NCI-H2171 (cell line): Measurements from ENCODE around the gene RILPL1.
"Not testable (repeated sequence)": the region's sequence is repeated elsewhere in the genome, so short reads cannot be mapped to it uniquely, and the experiment has no call there.

Source experiments
- DNase-seq: peaks from one replicate; lab custom pipeline; 2025; lab: John Stamatoyannopoulos, UW

RILPL1 gene

DNA sequence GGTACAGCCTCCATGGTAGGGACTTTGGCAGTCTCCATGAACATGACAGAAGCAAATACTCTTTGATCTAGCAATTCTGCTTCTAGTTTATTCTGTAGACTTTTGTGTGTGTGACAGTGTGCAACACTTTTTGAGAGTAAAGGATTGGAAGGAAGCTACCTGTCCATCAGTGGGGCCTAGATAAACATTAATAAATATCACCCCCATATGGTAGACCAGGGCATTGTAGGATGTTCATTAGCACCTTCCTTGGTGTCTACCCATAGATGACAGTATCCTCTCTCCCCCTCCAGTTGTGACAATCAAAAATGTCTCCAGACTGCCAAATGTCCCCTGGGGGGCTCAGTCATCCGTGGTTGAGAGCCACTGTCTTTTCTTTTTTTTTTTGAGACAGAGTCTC, 64.7 kb downstream of the RILPL1 start:
- DNase-seq: no peak

DNA sequence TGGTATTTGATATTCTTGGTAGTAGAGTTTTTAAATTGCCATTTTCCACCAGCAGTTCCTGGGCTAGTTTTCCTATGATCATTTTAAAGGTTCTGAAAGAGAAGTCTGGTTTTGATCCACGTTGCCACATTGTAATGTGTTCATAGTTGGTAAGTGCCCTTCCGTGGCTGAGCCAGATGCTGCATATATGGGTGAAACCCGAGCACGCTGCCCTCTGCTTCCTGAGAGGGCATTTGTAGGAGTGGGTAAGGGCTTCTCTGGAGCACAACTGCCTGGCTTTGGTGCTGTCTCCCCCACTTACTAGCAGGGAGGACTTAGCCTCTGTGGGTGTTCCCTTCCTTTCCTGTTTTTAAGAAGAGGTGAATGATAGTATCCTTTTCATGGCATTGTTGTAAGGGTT, 68.4 kb downstream of the RILPL1 start:
- DNase-seq: no peak

DNA sequence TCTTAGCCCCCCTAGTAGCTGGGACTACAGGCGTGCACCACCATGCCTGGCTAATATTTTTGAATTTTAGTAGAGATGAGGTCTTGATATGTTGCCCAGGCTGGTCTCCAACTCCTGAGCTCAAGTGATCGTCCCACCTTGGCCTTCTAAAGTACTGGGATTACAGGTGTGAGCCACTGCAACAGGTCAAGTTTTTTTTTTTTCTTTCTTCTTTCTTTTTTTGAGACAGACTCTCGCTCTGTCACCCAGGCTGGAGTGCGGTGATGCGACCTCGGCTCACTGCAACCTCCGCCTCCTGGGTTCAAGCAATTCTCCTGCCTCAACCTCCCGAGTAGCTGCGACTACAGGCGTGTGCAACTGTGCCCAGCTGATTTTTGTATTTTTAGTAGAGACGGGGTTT, 70.3 kb downstream of the RILPL1 start:
- not testable (repeated sequence) for DNase-seq

DNA sequence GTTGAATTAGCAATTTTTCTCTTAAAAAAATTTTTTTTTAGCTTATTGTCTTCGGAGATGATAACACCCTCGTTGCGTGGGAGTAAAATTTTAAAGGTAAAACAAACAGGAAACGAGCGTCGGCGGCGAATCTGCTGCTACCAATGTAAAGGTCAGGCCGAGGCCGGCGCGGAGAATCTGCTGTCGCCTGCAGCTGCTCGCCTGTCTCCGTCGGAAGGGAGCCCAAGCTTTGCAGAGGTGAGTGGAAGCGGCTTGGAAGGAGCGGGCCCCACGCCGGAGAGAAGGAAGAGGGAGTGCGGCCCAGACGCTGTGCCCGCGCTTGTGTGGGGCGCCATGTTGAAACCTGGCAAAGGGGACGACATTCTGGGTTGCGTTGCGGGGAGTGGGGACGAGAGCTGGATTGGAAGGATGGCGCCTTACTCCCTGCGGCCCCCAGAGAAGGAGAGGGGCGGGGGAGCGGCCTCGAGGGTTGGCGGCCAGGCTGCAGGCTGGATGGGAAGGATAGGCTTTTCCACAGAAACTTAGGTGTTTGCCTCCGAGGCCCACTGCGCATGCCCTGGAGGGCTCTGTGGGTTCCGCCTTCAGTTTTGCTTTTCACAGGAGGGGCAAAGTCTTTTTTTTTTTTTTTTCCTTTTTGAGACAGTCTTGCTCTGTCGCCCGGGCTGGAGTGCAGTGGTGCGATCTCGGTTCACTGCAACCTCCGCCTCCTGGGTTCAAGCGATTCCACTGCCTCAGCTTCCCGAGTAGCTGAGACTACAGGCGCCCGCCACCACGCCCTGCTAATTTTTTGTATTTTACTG, 75.3 kb downstream of the RILPL1 start, which contains the start of gene SNRNP35:
Gene SNRNP35 (plus strand): TSS at position 160 of the 800 bp plus-strand sequence. CDS start 7,402 bp downstream, outside the sequence.
- DNase-seq: peak; percentile 90

GRCh38 chr12:123453165-123453564, 80.4 kb downstream of the RILPL1 start:
- DNase-seq: no peak

- DNase-seq: not testable (repeated sequence)
These were observed 81.3 kb downstream of the RILPL1 start for GRCh38 chr12:123452276-123452550.

DNA sequence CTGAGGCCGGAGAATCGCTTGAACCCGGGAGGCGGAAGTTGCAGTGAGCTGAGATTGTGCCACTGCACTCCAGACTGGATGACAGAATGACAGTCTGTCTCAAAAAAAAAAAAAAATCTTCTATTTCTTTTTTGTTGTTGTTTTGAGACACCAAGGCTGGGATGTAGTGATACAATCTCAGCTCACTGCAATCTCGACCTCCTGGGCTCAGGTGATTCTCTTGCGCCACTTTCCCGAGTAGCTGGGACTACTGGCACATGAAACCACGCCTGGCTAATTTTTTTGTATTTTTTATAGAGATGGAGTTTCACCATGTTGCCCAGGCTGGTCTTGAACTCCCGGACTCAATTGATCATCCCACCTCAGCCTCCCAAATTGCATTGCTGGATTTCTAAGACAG, 82.9 kb downstream of the RILPL1 start:
- DNase-seq: no peak

DNA sequence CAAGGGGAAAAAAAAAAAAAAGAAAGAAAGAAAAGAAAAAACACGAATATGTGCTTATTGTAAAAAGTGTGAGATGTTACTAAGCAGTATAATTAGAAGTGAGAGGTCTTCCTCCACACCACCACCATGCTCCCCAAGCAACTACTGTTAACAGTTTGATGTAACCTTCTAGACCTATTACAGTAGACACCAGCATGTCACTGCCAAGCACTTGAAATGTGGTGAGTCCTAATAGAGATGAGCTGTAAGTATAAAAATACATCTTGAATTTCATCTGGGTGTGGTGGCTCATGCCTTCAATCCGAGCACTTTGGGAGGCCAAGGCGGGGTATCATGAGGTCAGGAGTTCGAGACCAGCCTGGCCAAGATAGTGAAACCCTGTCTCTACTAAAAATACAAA, 83.7 kb downstream of the RILPL1 start:
- DNase-seq: no peak

DNA sequence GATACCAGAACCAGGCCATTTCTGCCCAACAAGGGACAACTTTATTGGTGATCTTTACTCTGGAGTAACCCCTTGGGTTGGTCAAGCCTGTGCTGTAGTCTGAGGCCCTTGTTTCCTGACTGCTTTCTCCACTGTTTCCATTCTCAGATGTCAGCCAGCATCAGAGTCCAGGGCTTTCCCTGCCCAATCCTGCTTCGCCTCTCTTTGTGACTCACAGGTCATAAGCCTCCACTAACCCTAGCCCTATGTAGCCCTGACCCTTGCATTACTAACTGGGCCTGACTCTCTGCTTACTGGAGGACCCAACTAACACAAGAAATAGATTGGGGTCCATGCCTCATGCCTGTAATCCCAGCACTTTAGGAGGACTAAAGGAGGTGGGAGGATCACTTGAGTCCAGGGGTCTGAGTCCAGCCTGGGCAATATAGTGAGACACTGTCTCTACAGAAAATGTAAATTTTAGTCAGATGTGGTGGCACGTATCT, 84.2 kb downstream of the RILPL1 start:
- no peak for DNase-seq

- no peak for DNase-seq
These were observed 87.2 kb downstream of the RILPL1 start for GRCh38 chr12:123446333-123446713.

- DNase-seq: no peak
These were observed 87.9 kb downstream of the RILPL1 start for GRCh38 chr12:123445388-123446332.

- no peak for DNase-seq
These were observed 89.2 kb downstream of the RILPL1 start for GRCh38 chr12:123444092-123445026.

DNA sequence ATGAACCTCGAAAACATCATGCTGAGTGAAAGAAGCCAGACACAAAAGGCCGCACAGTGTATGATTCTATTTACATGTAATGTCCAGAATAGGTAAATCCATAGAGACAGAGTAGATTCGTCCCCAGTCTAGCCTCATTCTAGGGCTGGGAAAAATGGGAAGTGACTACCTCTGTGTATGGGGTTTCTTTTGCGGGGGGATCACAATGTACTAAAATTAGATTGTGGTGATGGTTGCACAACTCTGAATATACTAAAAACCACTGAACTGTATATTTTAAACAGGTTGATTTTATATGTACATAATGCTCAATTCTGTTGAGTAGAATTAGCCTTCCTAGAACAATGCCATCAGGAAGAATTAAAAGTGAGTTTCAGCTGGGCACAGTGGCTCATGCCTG, 90.7 kb downstream of the RILPL1 start:
- DNase-seq: no peak

GRCh38 chr12:123441523-123442164, 91.9 kb downstream of the RILPL1 start:
- no peak for DNase-seq

DNA sequence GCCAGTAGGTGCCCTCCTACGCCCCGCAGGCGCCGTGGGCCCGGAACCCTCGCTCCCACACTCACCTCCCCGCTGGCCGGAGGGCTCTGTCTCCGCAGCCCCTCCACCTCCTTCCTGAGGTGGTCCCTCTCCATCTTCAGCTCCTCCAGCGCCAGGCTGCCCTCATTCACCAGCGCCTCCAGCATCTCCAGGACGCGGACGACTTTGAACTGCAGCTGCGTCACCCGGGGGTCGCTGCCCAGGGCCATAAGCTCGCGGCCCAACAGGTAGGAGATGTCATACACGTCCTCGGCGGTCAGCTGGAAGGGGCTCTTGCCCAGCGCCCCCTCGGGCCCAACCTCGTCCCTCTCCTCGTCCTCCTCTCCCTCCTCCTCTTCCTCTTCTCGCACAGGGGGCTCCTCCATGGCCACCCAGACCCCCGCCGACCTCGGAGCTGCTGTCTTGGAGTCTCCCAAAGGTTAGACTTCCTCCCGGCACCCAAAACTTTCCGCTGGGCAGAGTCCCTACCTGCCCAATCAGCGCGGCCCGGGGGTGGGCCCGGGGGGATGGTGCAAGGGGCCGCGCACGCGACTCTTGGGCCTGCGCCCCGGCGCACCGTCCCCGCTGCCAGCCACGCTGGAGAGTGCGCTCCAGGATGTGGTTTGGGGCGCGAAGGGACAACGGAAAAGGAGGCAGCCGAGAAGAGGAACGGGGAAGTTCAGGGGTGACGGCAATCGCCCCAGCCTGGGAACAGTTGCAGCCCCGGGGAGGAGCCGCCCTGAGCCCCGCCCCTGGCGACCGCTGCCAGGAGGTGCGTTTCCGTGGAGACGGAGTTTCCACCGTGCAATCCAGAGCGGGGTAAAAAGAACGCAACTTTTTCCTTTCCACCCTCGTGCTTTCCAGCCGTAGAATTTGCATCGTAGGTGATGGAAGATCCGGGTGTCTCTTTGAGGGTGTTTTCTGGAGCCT, 97.2 kb downstream of the RILPL1 start, which contains the start of gene RILPL2:
Gene RILPL2 (minus strand): TSS at position 668 of the 948 bp plus-strand sequence. CDS start 264 bp downstream, at position 404.
- DNase-seq: peak; percentile 48

- DNase-seq: no peak
These were observed 97.9 kb downstream of the RILPL1 start for GRCh38 chr12:123435636-123436016.

DNA sequence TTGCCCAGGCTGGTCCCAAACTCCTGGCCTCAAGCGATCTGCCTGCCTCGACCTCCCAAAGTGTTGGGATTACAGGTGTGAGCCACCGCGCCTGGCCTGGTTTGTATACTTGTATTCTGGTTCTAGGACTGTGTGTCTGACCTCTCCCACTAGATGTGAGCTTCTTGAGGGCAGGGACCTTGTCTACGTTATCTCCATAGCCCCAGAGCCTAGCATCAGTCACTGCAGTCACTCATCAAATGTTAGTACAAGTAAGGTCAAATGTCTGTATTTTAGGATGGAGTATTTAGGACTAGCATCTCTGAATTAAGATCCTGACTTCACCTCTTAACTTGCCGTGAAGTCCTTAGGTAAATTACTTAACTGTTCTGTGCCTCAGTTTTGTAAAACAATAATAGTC, 99.9 kb downstream of the RILPL1 start:
- no peak for DNase-seq

DNA sequence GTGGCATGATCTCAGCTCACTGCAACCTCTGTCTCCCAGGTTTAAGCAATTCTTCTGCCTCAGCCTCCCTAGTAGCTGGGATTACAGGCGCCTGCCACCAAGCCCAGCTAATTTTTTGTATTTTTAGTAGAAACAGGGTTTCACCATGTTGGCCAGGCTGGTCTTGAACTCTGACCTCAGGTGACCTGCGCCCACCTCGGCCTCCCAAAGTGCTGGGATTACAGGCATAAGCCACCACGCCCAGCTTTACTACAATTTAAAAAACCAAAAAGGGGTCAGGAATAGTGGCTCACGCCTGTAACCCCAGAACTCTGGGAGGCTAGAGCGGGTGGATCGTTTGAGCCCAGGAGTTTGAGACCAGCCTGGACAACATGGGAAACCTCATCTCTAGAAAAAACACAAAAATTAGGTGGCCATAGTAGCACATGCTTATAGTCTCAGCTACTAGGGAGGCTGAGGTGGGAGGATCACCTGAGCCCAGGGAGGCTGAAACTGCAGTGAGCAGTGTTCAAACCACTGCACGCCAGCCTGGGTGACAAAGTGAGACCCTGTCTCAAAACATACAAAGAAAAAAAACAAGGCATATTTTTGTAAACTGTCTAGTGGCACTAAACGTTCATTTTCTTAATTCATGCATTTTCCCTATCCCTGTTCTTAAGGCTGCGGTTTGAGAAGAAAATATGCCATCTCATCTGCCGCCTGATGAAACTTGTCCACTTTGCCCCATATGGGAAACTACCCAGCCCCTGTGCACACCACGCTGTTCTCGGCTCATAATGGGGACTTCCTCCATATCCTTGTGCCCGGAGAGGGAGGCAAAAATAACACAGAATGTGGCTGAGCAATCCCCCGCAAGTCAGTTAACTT, 101.3 kb downstream of the RILPL1 start:
- DNase-seq: not testable (repeated sequence)

GRCh38 chr12:123429101-123429500, 104.4 kb downstream of the RILPL1 start:
- DNase-seq: not testable (repeated sequence)
